ENCODE results near the gene TRIM72. TPM values are rescaled to one million over a fixed set of nuclear protein-coding genes. Genes with fewer than 3 reads are reported as not detected.
"Not testable (repeated sequence)": the region's sequence is repeated elsewhere in the genome, so short reads cannot be mapped to it uniquely, and the experiment has no call there.

TRIM72 gene
- total RNA-seq: under 1 TPM in 3 of 5 donors, not detected in 2; 0.03 to 0.09 (median 0.09) TPM
- total RNA-seq (2013): 0.04 TPM
- total RNA-seq: 0 to 0.56 (median 0.07) reads per million in 29 experiments

- Mint-ChIP-seq H3K4me3 (peak within 1 kb of the TSS; percentile 41 to 74 (median 70)), H3K36me3 (no peaks in the 10 kb centered on the region), H3K4me1 (peaks cover 16 to 24% (median 17%) of the 10 kb centered on the region in 3 donors), H3K27me3 (peaks cover 25 to 48% of the 10 kb centered on the region in 2 donors), H3K9me3 (no peaks in the 10 kb centered on the region), H3K27ac (no peak within 1 kb of the TSS)
- no peak within 1 kb of the TSS for H3K27ac ChIP-seq (ENCODE audit: low read length)
- no peaks in the 10 kb centered on the region for H3K9me3 ChIP-seq
- H3K4me1 ChIP-seq (ENCODE audit: control insufficient read depth in 1 of 2, extremely low read depth in 1 of 2, insufficient read depth in 2 of 2, low read length in 2 of 2): peaks cover 0 to 26% of the 10 kb centered on the region in 2 experiments
- ATAC-seq (replicated peaks in 1 of 4) (no peak), DNase-seq (no peak)
- H3K27me3 ChIP-seq (replicated peaks in 1 of 2; ENCODE audit: control insufficient read depth in 2 of 2, extremely low read depth in 1 of 2, insufficient read depth in 2 of 2, low read length in 1 of 2): peaks cover 0 to 55% of the 10 kb centered on the region in 2 experiments
- peak within 1 kb of the TSS; percentile 20 to 53 for H3K4me3 ChIP-seq (ENCODE audit: control insufficient read depth in 1 of 2, extremely low read depth in 1 of 2, low read length in 1 of 2)
- H3K36me3 ChIP-seq (ENCODE audit: control insufficient read depth in 2 of 2, extremely low read depth in 1 of 2, insufficient read depth in 1 of 2, low read length in 1 of 2): no peaks in the 10 kb centered on the region
- ChIA-PET POLR2A (interaction anchor here (0.5 to 0.7 kb wide), 2 partner anchors 418 to 660 kb away, joined by 3 to 7 read pairs; partner anchors contain the start of gene ZNF267 (in 1 of the 2)), CTCF (no interaction called here)
- 91% methylated on average over 16 of the region's 25 CpGs for WGBS (ENCODE audit: insufficient coverage)
Observed at GRCh38 chr16:31213877-31214707, at the start of gene TRIM72. Gene TRIM72 (plus strand): TSS chr16:31214119. CDS start chr16:31214739, 620 bp downstream.

GRCh38 chr16:31167315-31167714 lies 46.6 kb upstream of the TRIM72 start:
- Histone ChIP-seq H3K4me3 (ENCODE audit: control insufficient read depth in 1 of 2, extremely low read depth in 1 of 2, low read length in 1 of 2) (no peak overlapping the region), H3K27ac (ENCODE audit: low read length) (no peak overlapping the region), H3K4me1 (ENCODE audit: control insufficient read depth in 1 of 2, extremely low read depth in 1 of 2, insufficient read depth in 2 of 2, low read length in 2 of 2) (no peaks in the 10 kb centered on the region), H3K36me3 (ENCODE audit: control insufficient read depth in 2 of 2, extremely low read depth in 1 of 2, insufficient read depth in 1 of 2, low read length in 1 of 2) (no peaks in the 10 kb centered on the region), H3K9me3 (no peaks in the 10 kb centered on the region), H3K27me3 (replicated peaks in 1 of 2; ENCODE audit: control insufficient read depth in 2 of 2, extremely low read depth in 1 of 2, insufficient read depth in 2 of 2, low read length in 1 of 2) (no peaks in the 10 kb centered on the region)
- Mint-ChIP-seq H3K36me3 (no peaks in the 10 kb centered on the region), H3K27ac (no peak overlapping the region), H3K9me3 (no peaks in the 10 kb centered on the region), H3K4me3 (no peak overlapping the region), H3K4me1 (peaks cover 0 to 4% (median 1%) of the 10 kb centered on the region in 3 donors), H3K27me3 (no peaks in the 10 kb centered on the region)
- ChIA-PET POLR2A (interaction anchor here in 1 of 2 donors (0.5 kb wide), 1 partner anchor 144 kb away, joined by 3 read pairs; no protein-coding TSS in a partner anchor), CTCF (interaction anchor here (0.5 to 1.9 kb wide), 3 partner anchors 10 to 28 kb away, joined by 3 to 5 read pairs (median 4); no protein-coding TSS in a partner anchor)
- WGBS (ENCODE audit: insufficient coverage): 98% methylated on average over 7 of the region's 8 CpGs
- DNase-seq (no peak), ATAC-seq (replicated peaks in 1 of 4) (no peak)

- no peak overlapping the region for H3K27ac Mint-ChIP-seq
- no peak overlapping the region for H3K27ac ChIP-seq (ENCODE audit: low read length)
Observed at GRCh38 chr16:31168848-31169247, 45.1 kb upstream of the TRIM72 start.

GRCh38 chr16:31170048-31170447 lies 43.9 kb upstream of the TRIM72 start:
- H3K27ac ChIP-seq (ENCODE audit: low read length); H3K4me3 ChIP-seq (ENCODE audit: control insufficient read depth in 1 of 2, extremely low read depth in 1 of 2, low read length in 1 of 2); H3K36me3 Mint-ChIP-seq; CTCF ChIA-PET; H3K27me3 Mint-ChIP-seq; H3K27ac Mint-ChIP-seq; H3K36me3 ChIP-seq (ENCODE audit: control insufficient read depth in 2 of 2, extremely low read depth in 1 of 2, insufficient read depth in 1 of 2, low read length in 1 of 2); H3K4me1 Mint-ChIP-seq; H3K9me3 Mint-ChIP-seq; DNase-seq; H3K4me1 ChIP-seq (ENCODE audit: control insufficient read depth in 1 of 2, extremely low read depth in 1 of 2, insufficient read depth in 2 of 2, low read length in 2 of 2); H3K27me3 ChIP-seq (replicated peaks in 1 of 2; ENCODE audit: control insufficient read depth in 2 of 2, extremely low read depth in 1 of 2, insufficient read depth in 2 of 2, low read length in 1 of 2); POLR2A ChIA-PET; H3K4me3 Mint-ChIP-seq; H3K9me3 ChIP-seq; ATAC-seq (replicated peaks in 1 of 4): not testable (repeated sequence)
- no CpG with 5 or more reads among the region's 2 CpGs for WGBS (ENCODE audit: insufficient coverage)

More at GRCh38 chr16:31168848-31169247, 45.1 kb upstream of the TRIM72 start:
- no peak overlapping the region for H3K4me3 ChIP-seq (ENCODE audit: control insufficient read depth in 1 of 2, extremely low read depth in 1 of 2, low read length in 1 of 2)
- H3K4me1 ChIP-seq (ENCODE audit: control insufficient read depth in 1 of 2, extremely low read depth in 1 of 2, insufficient read depth in 2 of 2, low read length in 2 of 2): no peaks in the 10 kb centered on the region
- no peaks in the 10 kb centered on the region for H3K27me3 Mint-ChIP-seq
- no peak overlapping the region for H3K4me3 Mint-ChIP-seq
- H3K9me3 ChIP-seq: no peaks in the 10 kb centered on the region
- DNase-seq (no peak), ATAC-seq (replicated peaks in 1 of 4) (no peak)
- H3K36me3 ChIP-seq (ENCODE audit: control insufficient read depth in 2 of 2, extremely low read depth in 1 of 2, insufficient read depth in 1 of 2, low read length in 1 of 2): no peaks in the 10 kb centered on the region
- no peaks in the 10 kb centered on the region for H3K36me3 Mint-ChIP-seq
- WGBS (ENCODE audit: insufficient coverage): 100% methylated on average over 1 of the region's 2 CpGs
- H3K4me1 Mint-ChIP-seq: peaks cover 0 to 4% (median 1%) of the 10 kb centered on the region in 3 donors
- ChIA-PET CTCF (interaction anchor here in 1 of 2 donors (1.9 kb wide), 1 partner anchor 27 kb away, joined by 5 read pairs; no protein-coding TSS in a partner anchor), POLR2A (no interaction called here)
- H3K9me3 Mint-ChIP-seq: no peaks in the 10 kb centered on the region
- no peaks in the 10 kb centered on the region for H3K27me3 ChIP-seq (replicated peaks in 1 of 2; ENCODE audit: control insufficient read depth in 2 of 2, extremely low read depth in 1 of 2, insufficient read depth in 2 of 2, low read length in 1 of 2)

- Mint-ChIP-seq H3K4me3 (peak overlapping the region; percentile 55 to 97 (median 72)), H3K4me1 (peaks cover 34 to 43% (median 39%) of the 10 kb centered on the region in 3 donors), H3K27me3 (peaks cover 0 to 2% of the 10 kb centered on the region in 2 donors), H3K27ac (peak overlapping the region; percentile 95 to 99), H3K36me3 (peaks cover 9% of the 10 kb centered on the region), H3K9me3 (no peaks in the 10 kb centered on the region)
- POLR2A ChIA-PET: interaction anchor here (0.6 to 1.4 kb wide), 4 partner anchors 24 to 87 kb away, joined by 3 to 10 read pairs (median 6); no protein-coding TSS in a partner anchor
- Histone ChIP-seq H3K27me3 (replicated peaks in 1 of 2; ENCODE audit: control insufficient read depth in 2 of 2, extremely low read depth in 1 of 2, insufficient read depth in 2 of 2, low read length in 1 of 2) (no peaks in the 10 kb centered on the region), H3K4me3 (ENCODE audit: control insufficient read depth in 1 of 2, extremely low read depth in 1 of 2, low read length in 1 of 2) (peak overlapping the region; percentile 31 to 44), H3K4me1 (ENCODE audit: control insufficient read depth in 1 of 2, extremely low read depth in 1 of 2, insufficient read depth in 2 of 2, low read length in 2 of 2) (peaks cover 25 to 42% of the 10 kb centered on the region in 2 experiments), H3K27ac (ENCODE audit: low read length) (peak overlapping the region; percentile 25), H3K9me3 (no peaks in the 10 kb centered on the region), H3K36me3 (ENCODE audit: control insufficient read depth in 2 of 2, extremely low read depth in 1 of 2, insufficient read depth in 1 of 2, low read length in 1 of 2) (peaks cover 0 to 4% of the 10 kb centered on the region in 2 donors)
- peak; percentile 12 to 39 (median 30) for ATAC-seq (replicated peaks in 1 of 4)
- 4% methylated on average over 3 of the region's 3 CpGs for WGBS (ENCODE audit: insufficient coverage)
- peak in 34 of 35 experiments; percentile 14 to 72 (median 42) for DNase-seq
- CTCF ChIA-PET: interaction anchor here (0.6 to 2.4 kb wide), 8 partner anchors 10 to 276 kb away, joined by 3 to 15 read pairs (median 3); partner anchors contain the start of gene KAT8 (in 1 of the 2)
Observed at GRCh38 chr16:31177136-31177535, 36.8 kb upstream of the TRIM72 start.

- Mint-ChIP-seq H3K36me3 (peaks cover 30% of the 10 kb centered on the region), H3K4me1 (peaks cover 54 to 64% (median 60%) of the 10 kb centered on the region in 3 donors), H3K27me3 (peaks cover 0 to 2% of the 10 kb centered on the region in 2 donors), H3K9me3 (no peaks in the 10 kb centered on the region), H3K4me3 (peak overlapping the region; percentile 97 to 98 (median 98)), H3K27ac (peak overlapping the region; percentile 99)
- Histone ChIP-seq H3K4me1 (ENCODE audit: control insufficient read depth in 1 of 2, extremely low read depth in 1 of 2, insufficient read depth in 2 of 2, low read length in 2 of 2) (peaks cover 44 to 64% of the 10 kb centered on the region in 2 experiments), H3K9me3 (no peaks in the 10 kb centered on the region), H3K27ac (ENCODE audit: low read length) (peak overlapping the region; percentile 89), H3K4me3 (ENCODE audit: control insufficient read depth in 1 of 2, extremely low read depth in 1 of 2, low read length in 1 of 2) (peak overlapping the region; percentile 90 to 92), H3K27me3 (replicated peaks in 1 of 2; ENCODE audit: control insufficient read depth in 2 of 2, extremely low read depth in 1 of 2, insufficient read depth in 2 of 2, low read length in 1 of 2) (no peaks in the 10 kb centered on the region), H3K36me3 (ENCODE audit: control insufficient read depth in 2 of 2, extremely low read depth in 1 of 2, insufficient read depth in 1 of 2, low read length in 1 of 2) (peaks cover 6 to 24% of the 10 kb centered on the region in 2 donors)
- DNase-seq: no peak
- CTCF ChIA-PET: interaction anchor here (1.0 to 1.2 kb wide), 3 partner anchors 19 to 37 kb away, joined by 3 to 4 read pairs (median 4); no protein-coding TSS in a partner anchor
- no peak for ATAC-seq (replicated peaks in 1 of 4)
- WGBS (ENCODE audit: insufficient coverage): under 1% methylated on average over 23 of the region's 27 CpGs
- POLR2A ChIA-PET: interaction anchor here in 1 of 2 donors (0.5 to 2.1 kb wide), 5 partner anchors 10 to 62 kb away, joined by 3 to 16 read pairs (median 8); partner anchors contain the start of genes KAT8 and PYCARD
Observed at GRCh38 chr16:31179219-31179746, 34.6 kb upstream of the TRIM72 start.
